Natural killer cell (primary cell): Measurements from ENCODE around the gene RNU7-1. TPM values are rescaled to one million over a fixed set of nuclear protein-coding genes. Genes with fewer than 3 reads are reported as not detected.

ENCODE experiments used
- ATAC-seq, 3 donors: fragments of 150-1000 bp in 2 of 3; fragments of 200-7000 bp in 1 of 3; cut with Tn5 transposase; 1 replicate in 1 of 3; 2 replicates in 2 of 3; pipeline ENCODE4 v1.10.0; 2021; ENCODE audit warnings: mild to moderate bottlenecking in 2 of 3, moderate library complexity in 2 of 3
- DNase-seq, 2 donors: peaks; one replicate each; pipeline versions ENCODE4 v3.0.0 to v3.0.0-alpha.2; 2013 to 2021; ENCODE audit warnings: mixed read lengths in 1 of 2
- H3K27ac ChIP-seq: one replicate; pipeline ENCODE4 v1.5.1; 2013; ENCODE audit warnings: mild to moderate bottlenecking, low read length
- H3K27me3 ChIP-seq: one replicate; pipeline ENCODE4 v1.6.1; 2013; ENCODE audit warnings: low read length; ENCODE audit not compliant: control insufficient read depth, insufficient read depth
- H3K36me3 ChIP-seq: one replicate; pipeline ENCODE4 v1.6.1; 2013; ENCODE audit warnings: low read length; ENCODE audit not compliant: control insufficient read depth, insufficient read depth
- H3K4me1 ChIP-seq: one replicate; pipeline ENCODE4 v1.6.1; 2013; ENCODE audit warnings: low read length; ENCODE audit not compliant: control insufficient read depth, insufficient read depth
- H3K4me3 ChIP-seq: one replicate; pipeline ENCODE4 v1.5.1; 2013; ENCODE audit warnings: low read length
- H3K9me3 ChIP-seq: one replicate; pipeline ENCODE4 v1.6.1; 2013; ENCODE audit warnings: low read length; ENCODE audit not compliant: control insufficient read depth, insufficient read depth
- H3K27ac Mint-ChIP-seq, 2 donors: one replicate each; pipeline ENCODE4 v1.8.0; 2022; ENCODE audit warnings: mild to moderate bottlenecking in 2 of 2, mixed read lengths in 2 of 2, moderate library complexity in 1 of 2
- H3K27me3 Mint-ChIP-seq, 2 donors: one replicate each; pipeline ENCODE4 v1.8.0; 2022; ENCODE audit warnings: low read depth in 2 of 2, mixed read lengths in 2 of 2
- H3K36me3 Mint-ChIP-seq: one replicate; pipeline ENCODE4 v1.8.0; 2022; ENCODE audit warnings: mixed read lengths
- H3K4me1 Mint-ChIP-seq, 2 donors: one replicate each; pipeline ENCODE4 v1.8.0; 2022; ENCODE audit warnings: mixed read lengths in 2 of 2
- H3K4me3 Mint-ChIP-seq: one replicate; pipeline ENCODE4 v1.8.0; 2022; ENCODE audit warnings: mild to moderate bottlenecking, moderate library complexity, mixed read lengths
- H3K9me3 Mint-ChIP-seq, 2 donors: one replicate each; pipeline ENCODE4 v1.8.0; 2022; ENCODE audit warnings: mixed read lengths in 2 of 2
- CTCF ChIP-seq: fragments of 200-600 bp; IDR thresholded peaks from one replicate; pipeline ENCODE4 v1.8.0; 2022; ENCODE audit warnings: antibody characterized with exemption
- WGBS: methylation state at CpG from one replicate; pipeline ENCODE4 v1.1.7; 2013; ENCODE audit warnings: missing lambda C conversion rate; ENCODE audit not compliant: insufficient coverage; 5-methylcytosine and 5-hydroxymethylcytosine counted together
- intact Hi-C: fragments of 100-400 bp; cut with micrococcal nuclease; formaldehyde crosslinking; loops from one replicate; pipeline ENCODE4 v1.14.2; 2022
- total RNA-seq, 4 donors: library from RNA; stranded (reverse); fragments of 120-200 nt in 1 of 4; gene quantifications; one replicate each; pipeline versions ENCODE4 v1.2.3 to v1.2.4, GENCODE V29; 2013 to 2022

Gene RNU7-1
- total RNA-seq, 3 donors from 2014 or later (not counting 1 experiment from before 2014, with no cell fraction given), result not detected

GRCh38 chr12:6925239-6925539, 18.4 kb upstream of the RNU7-1 start:
- no peak for ATAC-seq
- Mint-ChIP-seq H3K27me3 (no peaks in the 10 kb centered on the region), H3K4me3 (peak overlapping the region; percentile 47), H3K27ac (peak overlapping the region in 1 of 2 donors; percentile 89), H3K9me3 (no peaks in the 10 kb centered on the region), H3K36me3 (no peaks in the 10 kb centered on the region), H3K4me1 (peaks cover 34 to 43% of the 10 kb centered on the region in 2 donors)
- Histone ChIP-seq H3K4me1 (peaks cover 43% of the 10 kb centered on the region), H3K9me3 (no peaks in the 10 kb centered on the region), H3K4me3 (no peak overlapping the region), H3K27ac (no peak overlapping the region), H3K36me3 (no peaks in the 10 kb centered on the region), H3K27me3 (no peaks in the 10 kb centered on the region)
- no peak for TF ChIP-seq CTCF
- intact Hi-C loops, result loop anchor here (2.0 kb wide), 1 partner anchor 20 kb away; the partner anchor contains the start of gene C12orf57
- WGBS, result 89% methylated on average over 1 of the region's 1 CpG
- no peak for DNase-seq

- intact Hi-C loops, result loop anchor here (2.0 kb wide), 1 partner anchor 19 kb away; the partner anchor contains the start of gene C12orf57
- DNase-seq (no peak), ATAC-seq (no peak)
- peak overlapping the region; percentile 90 for H3K4me3 Mint-ChIP-seq
- no peak for TF ChIP-seq CTCF
- Histone ChIP-seq H3K27ac (no peak overlapping the region), H3K4me1 (peaks cover 43% of the 10 kb centered on the region), H3K27me3 (no peaks in the 10 kb centered on the region), H3K36me3 (no peaks in the 10 kb centered on the region), H3K4me3 (no peak overlapping the region), H3K9me3 (no peaks in the 10 kb centered on the region)
- H3K27me3 Mint-ChIP-seq, result no peaks in the 10 kb centered on the region
- H3K27ac Mint-ChIP-seq, result peak overlapping the region in 1 of 2 donors; percentile 89
- no peaks in the 10 kb centered on the region for H3K9me3 Mint-ChIP-seq
- peaks cover 38 to 43% of the 10 kb centered on the region in 2 donors for H3K4me1 Mint-ChIP-seq
- WGBS, result 83% methylated on average over 8 of the region's 8 CpGs
- no peaks in the 10 kb centered on the region for H3K36me3 Mint-ChIP-seq
Measured at GRCh38 chr12:6925540-6926279, 17.9 kb upstream of the RNU7-1 start.

GRCh38 chr12:6927379-6928021, 16.1 kb upstream of the RNU7-1 start, which contains the start of gene ATN1:
Gene ATN1 (plus strand): TSS chr12:6927959. CDS start chr12:6934002, 6,043 bp downstream.
- Histone ChIP-seq H3K4me3 (peak within 1 kb of the TSS; percentile 47), H3K36me3 (no peaks in the 10 kb centered on the region), H3K9me3 (no peaks in the 10 kb centered on the region), H3K4me1 (peaks cover 38% of the 10 kb centered on the region), H3K27ac (peak within 1 kb of the TSS; percentile 65), H3K27me3 (no peaks in the 10 kb centered on the region)
- Mint-ChIP-seq H3K36me3 (no peaks in the 10 kb centered on the region), H3K9me3 (no peaks in the 10 kb centered on the region), H3K27me3 (no peaks in the 10 kb centered on the region), H3K4me1 (peaks cover 38 to 43% of the 10 kb centered on the region in 2 donors), H3K4me3 (peak within 1 kb of the TSS; percentile 92), H3K27ac (peak within 1 kb of the TSS; percentile 88 to 90)
- TF ChIP-seq CTCF, result no peak
- ATAC-seq, result peak; percentile 38 to 53 (median 52)
- peak; percentile 47 to 65 for DNase-seq
- WGBS, result under 1% methylated on average over 66 of the region's 66 CpGs
- intact Hi-C loops, result no loop called here
